ENCODE data around the gene NEU2. TPM values are rescaled to one million over a fixed set of nuclear protein-coding genes. Genes with fewer than 3 reads are reported as not detected.

The NEU2 gene
- total RNA-seq, 1 donor = not detected

GRCh38 chr2:233034091-233034882 lies 1.8 kb downstream of the NEU2 start:
- no peak for DNase-seq (ENCODE audit: low read depth)
- H3K4me3 ChIP-seq (ENCODE audit: low read depth, low read length) = no peak overlapping the region
- no peak for TF ChIP-seq CTCF (IDR thresholded peaks at IDR 0.05; ENCODE audit: insufficient read depth, low read depth, low read length)

DNA sequence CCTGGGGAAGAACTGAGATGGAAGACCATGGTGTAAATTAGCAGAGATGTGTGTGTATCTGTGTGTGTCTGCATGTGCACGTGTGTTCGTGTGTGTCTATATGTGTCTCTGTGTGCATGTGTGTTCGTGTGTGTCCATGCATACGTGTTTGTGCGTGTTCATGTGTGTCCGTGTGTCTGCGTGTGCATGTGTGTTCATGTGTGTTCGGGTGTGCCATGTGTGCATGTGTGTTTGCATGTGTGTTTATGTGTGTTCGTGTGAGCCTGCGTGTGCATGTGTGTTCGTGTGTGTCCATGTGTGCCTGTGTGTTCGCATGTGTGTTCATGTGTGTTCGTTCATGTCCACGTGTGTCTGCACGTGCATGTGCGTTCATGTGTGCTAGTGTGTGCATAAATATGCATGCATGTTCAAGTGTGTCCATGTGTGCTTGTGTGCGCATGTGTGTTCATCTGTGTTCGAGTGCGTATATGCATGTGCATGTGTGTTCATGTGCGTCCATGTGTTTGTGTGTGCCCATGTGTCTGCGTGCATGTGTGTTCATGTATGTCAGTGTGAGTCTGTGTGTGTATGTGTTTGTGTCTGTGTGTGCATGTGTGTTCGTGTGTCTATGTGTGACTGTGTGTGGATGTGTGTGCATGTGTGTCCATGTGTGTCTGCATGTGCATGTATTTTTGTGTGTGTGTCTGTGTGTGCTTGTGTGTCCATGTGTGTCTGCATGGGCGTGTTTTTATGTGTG lies 3.1 kb downstream of the NEU2 start:
- no peak overlapping the region for H3K4me3 ChIP-seq (ENCODE audit: low read depth, low read length)
- no peak for TF ChIP-seq CTCF (IDR thresholded peaks at IDR 0.05; ENCODE audit: insufficient read depth, low read depth, low read length)
- DNase-seq (ENCODE audit: low read depth) = no peak

- no peak for TF ChIP-seq CTCF (IDR thresholded peaks at IDR 0.05; ENCODE audit: insufficient read depth, low read depth, low read length)
- no peak overlapping the region for H3K4me3 ChIP-seq (ENCODE audit: low read depth, low read length)
Measured at GRCh38 chr2:233036162-233036838, 3.8 kb downstream of the NEU2 start.

DNA sequence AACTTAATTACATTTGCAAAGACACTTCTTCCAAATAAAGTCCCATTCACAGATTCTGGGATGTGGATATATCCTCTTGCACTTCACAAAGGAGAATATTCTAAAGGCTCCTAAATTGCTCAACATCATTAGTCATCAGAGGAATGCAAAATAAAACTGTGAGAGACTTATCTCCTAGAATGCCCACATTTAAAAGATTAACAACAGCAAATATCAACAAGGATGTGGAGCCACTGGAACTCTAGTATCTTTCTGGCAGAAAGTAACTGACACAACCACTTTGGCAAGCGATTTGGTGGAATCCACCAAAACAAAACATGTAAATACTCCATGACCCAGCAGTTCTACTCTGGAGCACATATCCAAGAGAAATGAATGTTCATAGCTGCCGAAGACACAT lies 4.6 kb downstream of the NEU2 start:
- DNase-seq (ENCODE audit: low read depth) = peak; percentile 93
- no peak overlapping the region for H3K4me3 ChIP-seq (ENCODE audit: low read depth, low read length)
- TF ChIP-seq CTCF (IDR thresholded peaks at IDR 0.05; ENCODE audit: insufficient read depth, low read depth, low read length) = no peak

More at GRCh38 chr2:233036162-233036838, 3.8 kb downstream of the NEU2 start:
- DNase-seq (ENCODE audit: low read depth) = no peak

- no peak for TF ChIP-seq CTCF (IDR thresholded peaks at IDR 0.05; ENCODE audit: insufficient read depth, low read depth, low read length)
- peak; percentile 33 for DNase-seq (ENCODE audit: low read depth)
- H3K4me3 ChIP-seq (ENCODE audit: low read depth, low read length) = no peak overlapping the region
Measured at GRCh38 chr2:233039212-233039845, 6.9 kb downstream of the NEU2 start.

DNA sequence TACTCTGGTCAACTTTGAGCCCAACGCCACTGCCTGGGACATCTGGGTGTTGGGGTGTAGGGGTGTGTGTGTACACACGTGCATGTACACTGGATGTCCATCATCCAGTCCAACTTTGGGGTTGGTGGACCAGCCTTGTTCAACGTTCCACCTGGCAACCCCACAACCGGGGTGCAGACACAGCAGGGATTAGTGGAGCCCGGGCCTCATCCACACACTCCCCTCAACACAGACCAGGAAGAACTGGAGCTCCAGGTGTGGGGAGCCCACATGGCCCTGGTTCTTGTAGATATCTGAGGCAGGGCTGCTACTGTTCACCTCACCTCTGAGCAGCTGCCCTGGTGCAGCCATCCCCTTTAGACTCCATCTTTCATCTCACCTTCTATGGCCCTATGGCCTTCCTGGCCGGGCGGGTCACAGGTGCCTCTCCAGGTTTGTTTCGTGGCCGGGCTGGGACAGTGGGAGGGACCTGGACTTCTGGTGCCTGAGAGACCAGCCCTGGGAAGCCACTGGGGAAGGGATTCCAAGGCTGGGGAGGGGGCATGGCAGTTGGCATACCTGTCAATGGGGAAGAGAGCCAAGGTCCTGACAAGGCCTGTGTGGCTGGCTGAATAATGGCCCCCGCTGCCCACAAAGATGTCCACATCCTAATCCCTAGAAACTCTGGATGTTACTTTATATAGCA lies 7.5 kb downstream of the NEU2 start:
- H3K4me3 ChIP-seq (ENCODE audit: low read depth, low read length) = no peak overlapping the region
- no peak for DNase-seq (ENCODE audit: low read depth)
- no peak for TF ChIP-seq CTCF (IDR thresholded peaks at IDR 0.05; ENCODE audit: insufficient read depth, low read depth, low read length)

All from fibroblast of villous mesenchyme (primary cell).